ENCODE measurements around the gene CADM3.
A peak's percentile ranks its signal among the peaks of the same experiment; 100 is the strongest.

The CADM3 gene

GRCh38 chr1:159172614-159173291 lies 1.3 kb downstream of the CADM3 start:
- DNase-seq = peak in 28 of 51 donors; percentile 6 to 69 (median 31)

DNA sequence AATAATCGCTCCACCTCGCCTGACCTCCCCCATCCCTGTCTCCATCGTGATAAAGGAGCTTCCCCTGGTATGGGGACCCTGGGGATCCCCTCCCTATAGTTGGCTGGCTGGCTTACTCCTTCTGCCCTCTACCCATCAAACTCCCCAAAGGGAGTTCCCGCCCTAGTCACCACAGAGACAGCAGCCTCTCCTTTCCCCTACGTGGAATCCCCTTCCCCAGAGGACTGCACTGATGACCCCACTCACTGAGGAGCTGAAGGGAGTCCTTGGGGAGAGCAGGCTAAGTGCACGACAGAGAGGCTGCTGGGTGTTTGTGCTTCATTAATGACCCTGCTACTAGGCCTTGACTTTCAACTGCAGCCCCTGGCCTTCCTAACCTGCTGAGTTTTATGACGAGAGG lies 1.9 kb downstream of the CADM3 start:
- DNase-seq = no peak

DNA sequence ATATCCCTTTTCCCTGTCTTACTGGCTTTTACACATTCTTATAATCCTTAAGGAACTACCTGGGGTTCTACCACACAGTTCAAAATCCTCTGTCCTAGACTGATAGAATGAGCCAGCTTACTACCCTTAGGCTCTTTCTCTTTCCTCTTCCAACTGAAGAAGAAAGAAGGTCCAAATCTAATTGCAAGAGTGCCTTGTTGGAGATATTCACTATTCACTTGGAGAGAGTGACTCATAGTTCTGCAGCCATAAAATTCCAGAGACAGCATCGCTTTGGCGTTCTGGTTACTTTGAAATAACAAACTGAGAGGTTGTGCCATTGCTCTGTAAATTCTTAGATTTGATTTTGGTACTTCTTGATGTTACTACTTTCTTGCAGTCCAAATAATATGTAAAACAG lies 4.2 kb downstream of the CADM3 start:
- no peak for DNase-seq

DNA sequence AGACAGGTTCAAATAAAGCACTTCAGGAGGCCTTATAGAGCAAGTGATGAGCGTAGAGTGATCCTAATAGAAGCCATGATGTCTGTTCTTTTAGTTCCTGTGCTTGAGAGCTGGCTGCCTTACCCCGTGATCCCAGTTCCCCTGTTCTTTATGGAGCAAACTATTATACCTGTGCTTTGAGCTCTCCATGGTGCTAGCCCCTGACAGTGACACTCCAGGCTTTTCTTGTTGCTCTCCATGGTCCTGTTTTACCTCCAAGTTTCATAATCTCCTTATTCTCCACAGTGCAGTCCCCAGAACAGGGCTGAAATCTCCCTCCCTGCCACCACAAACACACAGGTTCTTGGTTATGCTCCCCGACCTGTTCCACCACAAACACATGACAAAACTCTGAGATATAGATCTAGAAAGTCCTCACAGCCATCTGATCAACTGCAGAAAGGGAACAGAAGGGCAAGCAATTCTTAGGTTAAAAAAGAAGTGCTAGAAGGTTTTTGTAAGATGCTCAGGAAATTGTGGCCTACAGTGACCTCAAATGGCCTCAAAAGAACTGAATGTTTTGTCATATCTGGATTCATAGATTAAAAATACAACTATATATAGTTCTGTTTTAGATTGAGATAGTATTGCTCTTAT lies 6.0 kb downstream of the CADM3 start:
- DNase-seq = no peak

DNA sequence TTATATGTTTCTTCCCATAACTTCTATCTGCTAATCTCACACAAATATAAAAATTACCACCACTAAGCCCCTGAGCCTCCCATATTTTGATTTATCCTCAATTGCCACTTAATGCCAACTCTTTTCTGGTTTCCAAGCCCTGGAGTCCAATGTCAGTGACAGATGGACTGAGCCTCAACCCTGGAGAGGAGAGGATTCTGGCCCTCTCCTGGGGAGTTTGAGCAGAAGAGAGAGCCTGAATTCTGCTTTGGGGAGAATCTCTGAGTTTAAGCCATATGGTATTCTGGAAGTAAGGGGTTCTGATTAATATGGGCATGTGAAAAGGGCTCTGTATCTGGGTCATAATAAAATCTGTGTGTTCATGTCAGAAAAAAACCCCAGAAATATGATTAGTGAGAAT lies 8.5 kb downstream of the CADM3 start:
- DNase-seq = no peak

DNA sequence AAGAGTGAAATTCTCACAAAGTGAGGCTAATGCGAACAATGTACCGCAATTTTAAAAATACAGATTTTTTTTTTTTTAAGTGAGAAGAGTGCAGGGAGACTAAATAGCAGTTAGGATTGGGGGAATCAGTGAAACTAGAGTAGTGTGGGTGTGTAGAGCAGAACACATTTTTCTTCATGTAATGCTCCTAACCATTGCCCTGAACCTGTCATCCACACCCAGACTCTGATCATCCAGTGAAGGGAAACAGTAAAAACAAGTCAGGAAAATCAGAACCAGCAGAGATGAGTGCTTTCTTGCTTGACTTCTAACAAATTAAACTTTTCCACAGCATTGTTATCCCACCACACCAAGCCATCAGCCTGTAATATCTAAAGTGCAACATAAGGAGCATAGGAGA lies 9.1 kb downstream of the CADM3 start:
- no peak for DNase-seq

DNA sequence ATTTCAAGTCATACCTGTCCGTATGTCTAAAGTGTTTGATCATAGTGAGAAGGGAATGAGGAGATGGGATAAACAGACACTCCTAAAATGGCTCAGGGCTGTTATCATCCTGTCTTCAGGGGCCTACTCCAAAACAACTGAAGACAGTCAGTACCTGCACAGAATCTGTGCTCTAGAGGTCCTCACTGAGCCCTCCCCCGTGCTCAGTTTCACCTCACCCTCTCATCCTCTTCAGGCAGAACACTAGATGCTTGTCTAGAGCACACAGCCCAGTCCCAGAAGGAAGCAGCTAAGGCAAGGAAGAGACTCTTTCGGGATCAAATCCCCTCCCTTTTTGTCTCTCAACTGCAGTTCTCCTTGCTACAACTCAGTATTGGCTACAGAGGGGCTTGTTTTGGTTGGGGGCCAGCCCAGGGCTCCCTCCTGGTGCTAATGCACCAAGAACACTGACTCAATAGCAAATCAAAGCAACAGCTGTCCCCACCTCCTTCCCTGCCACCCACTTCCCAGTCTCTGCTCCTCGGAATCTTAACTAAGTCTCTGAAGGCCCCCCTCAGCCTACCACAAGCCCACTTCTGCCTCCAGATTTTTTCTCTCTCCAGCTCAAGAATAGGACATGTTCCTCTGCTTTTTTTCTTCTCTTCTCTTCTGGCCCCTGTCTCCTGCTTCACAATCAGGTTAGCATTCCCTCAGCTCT lies 10.1 kb downstream of the CADM3 start:
- DNase-seq = peak in 1 of 51 donors; percentile 34

DNA sequence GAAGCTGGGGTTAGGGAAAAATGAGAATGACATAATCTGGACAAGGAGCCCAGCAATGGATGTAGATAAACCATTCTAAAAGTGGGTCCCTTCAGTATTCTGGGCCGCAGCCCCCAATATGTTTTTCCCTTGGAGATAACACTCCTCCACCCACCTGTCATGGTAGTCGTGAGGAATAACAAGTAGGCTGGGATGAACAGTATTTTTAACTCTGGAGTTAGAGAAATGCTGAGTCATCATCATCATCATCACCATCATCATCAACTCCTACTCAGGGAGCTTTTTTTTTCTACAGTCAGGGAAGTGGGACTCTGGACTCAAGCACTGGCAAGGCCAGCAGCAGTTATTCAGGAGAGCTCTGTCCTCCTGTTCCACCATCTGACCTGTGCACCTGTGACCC lies 12.8 kb downstream of the CADM3 start:
- DNase-seq = no peak

GRCh38 chr1:159185121-159185520 lies 13.7 kb downstream of the CADM3 start:
- no peak for DNase-seq

DNA sequence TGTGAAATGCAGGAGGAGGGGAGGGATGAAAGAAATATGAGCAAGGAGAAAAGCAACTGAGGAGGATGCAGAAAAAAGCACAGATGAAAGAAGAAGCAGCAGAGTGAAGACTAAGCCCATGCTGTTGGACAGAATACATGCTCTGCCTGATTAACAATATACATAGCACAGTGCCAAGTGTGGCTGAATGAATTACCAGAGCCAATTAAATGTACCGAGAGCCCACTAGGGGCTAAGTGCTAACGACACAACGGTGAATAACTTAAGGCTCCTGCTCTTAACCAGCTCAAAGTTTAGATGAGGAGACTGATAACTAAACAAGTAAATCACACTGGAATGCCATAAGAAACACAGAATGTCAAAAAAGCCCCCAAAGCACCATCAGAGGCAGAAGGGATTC lies 15.6 kb downstream of the CADM3 start:
- DNase-seq = no peak

DNA sequence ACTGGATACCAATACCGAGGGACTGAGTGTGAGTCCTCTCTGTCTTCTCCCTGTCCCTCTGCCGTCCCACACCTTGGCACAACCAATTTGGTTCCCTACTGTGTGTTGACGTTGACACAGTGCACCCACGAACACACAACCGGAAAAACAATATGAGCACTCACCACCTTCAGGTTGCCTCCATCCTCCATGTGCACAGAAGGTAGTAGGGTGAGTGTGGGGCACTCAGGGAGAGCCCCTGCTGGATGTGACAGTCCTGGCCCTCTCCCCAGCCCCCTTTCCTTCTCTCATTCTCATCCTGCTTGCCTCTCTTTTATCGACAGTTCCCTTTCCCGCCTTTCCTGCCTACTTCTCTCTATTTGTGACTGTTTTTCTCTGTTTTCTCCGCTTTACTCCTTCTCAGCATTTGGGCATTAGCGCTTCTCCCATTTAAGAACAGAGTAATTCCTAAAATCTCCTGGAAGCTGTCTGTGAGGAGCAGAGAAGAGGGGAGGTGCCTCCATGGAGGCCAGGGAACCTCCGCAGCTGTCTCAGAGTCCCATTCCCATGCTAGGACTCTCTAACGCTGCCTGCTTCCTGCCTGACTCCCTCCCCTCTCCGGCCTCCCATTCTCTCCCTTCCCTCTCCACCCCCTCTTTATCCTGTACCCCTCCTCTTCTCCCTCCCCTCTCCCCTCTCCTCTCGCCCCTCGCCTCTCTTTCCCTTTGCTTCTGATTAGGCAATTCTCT lies 16.4 kb downstream of the CADM3 start:
- DNase-seq = no peak

- peak in 37 of 51 donors; percentile 6 to 75 (median 43) for DNase-seq
Measured at GRCh38 chr1:159188375-159188788, 17.0 kb downstream of the CADM3 start.

DNA sequence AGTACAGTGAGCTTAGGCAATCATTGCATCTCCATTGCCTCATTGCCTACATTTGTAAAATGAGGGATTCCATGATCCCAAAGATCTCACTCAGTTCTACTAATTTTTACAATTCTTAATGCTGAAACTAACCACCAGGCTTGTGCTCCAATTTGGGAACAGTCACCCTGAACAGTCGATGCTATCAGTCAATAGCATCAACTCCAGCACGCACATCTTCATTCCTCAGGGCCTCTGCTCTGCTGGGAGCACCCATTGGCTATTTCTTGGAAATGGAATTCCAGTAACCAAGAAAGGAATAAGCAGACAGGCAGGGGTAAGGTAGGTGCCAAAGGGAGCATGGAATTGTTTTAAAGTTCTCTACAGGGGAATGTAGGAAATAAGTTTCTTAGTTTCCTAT lies 19.0 kb downstream of the CADM3 start:
- no peak for DNase-seq

- DNase-seq = no peak
Measured at GRCh38 chr1:159196543-159196942, 25.1 kb downstream of the CADM3 start.

GRCh38 chr1:159197561-159198557 lies 26.4 kb downstream of the CADM3 start:
- peak in 42 of 51 donors; percentile 6 to 79 (median 46) for DNase-seq

DNA sequence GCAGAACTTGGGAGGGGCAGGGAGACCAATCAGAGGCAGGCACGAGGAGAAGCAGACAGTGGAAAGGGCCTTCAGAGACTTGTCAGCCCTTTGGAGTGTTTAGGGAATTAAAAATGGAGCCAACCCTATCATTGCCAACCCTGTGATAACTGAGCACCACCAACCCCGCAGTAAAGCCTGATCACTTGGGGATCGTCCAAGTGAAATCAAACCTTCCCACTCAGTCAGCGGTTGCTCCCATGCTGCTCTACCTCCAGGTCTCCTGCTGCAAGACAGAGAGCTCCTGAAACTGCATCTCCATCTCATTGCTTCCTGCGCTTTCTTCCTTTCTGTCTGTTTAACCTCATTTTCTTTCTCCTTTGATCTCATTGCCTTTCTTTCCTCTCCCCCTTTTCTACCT lies 28.5 kb downstream of the CADM3 start:
- DNase-seq = no peak

DNA sequence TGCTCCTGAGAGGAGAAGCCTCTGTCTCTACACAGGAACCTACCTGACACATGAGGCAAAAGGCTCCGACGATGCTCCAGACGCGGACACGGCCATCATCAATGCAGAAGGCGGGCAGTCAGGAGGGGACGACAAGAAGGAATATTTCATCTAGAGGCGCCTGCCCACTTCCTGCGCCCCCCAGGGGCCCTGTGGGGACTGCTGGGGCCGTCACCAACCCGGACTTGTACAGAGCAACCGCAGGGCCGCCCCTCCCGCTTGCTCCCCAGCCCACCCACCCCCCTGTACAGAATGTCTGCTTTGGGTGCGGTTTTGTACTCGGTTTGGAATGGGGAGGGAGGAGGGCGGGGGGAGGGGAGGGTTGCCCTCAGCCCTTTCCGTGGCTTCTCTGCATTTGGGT lies 29.4 kb downstream of the CADM3 start:
- DNase-seq = no peak

DNA sequence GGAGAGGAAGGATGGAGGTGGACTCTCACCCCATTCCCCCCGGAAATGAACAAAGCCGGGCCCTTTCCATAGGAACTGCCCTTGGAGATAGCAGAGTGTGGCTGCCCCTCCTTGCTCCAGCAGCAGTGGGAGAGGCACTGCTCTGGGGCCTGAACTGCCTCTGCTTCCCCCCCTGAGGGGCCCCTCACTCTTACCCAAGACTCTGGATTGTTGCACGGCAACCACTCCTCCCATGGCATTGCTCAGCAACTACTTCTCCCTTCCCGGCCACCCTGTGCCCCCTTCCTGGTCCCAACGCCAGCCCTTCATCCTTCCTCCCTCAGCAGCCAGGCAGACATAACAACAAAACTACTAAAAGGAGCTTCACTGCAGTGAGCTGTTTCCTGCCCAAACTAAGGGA lies 30.2 kb downstream of the CADM3 start:
- DNase-seq = no peak

DNA sequence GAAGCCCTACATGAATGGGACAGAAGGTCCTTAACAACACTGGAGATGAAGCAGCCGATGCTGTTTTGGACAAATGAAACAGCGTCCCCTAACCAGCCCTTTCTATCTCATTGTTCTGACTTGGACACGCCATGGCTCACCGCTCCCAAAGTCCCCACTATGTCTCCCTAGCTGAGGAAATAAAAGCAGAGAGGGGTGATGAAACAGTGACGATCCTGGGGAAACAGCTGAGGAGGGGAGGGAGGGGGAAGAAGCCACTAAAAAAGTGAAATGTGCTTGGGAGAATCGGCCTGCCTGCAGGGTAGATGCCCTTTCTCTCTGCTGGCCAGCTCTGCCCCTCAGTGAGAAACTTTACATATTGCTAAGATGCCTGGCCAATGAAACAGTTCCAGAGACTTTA lies 32.2 kb downstream of the CADM3 start:
- DNase-seq = no peak

DNA sequence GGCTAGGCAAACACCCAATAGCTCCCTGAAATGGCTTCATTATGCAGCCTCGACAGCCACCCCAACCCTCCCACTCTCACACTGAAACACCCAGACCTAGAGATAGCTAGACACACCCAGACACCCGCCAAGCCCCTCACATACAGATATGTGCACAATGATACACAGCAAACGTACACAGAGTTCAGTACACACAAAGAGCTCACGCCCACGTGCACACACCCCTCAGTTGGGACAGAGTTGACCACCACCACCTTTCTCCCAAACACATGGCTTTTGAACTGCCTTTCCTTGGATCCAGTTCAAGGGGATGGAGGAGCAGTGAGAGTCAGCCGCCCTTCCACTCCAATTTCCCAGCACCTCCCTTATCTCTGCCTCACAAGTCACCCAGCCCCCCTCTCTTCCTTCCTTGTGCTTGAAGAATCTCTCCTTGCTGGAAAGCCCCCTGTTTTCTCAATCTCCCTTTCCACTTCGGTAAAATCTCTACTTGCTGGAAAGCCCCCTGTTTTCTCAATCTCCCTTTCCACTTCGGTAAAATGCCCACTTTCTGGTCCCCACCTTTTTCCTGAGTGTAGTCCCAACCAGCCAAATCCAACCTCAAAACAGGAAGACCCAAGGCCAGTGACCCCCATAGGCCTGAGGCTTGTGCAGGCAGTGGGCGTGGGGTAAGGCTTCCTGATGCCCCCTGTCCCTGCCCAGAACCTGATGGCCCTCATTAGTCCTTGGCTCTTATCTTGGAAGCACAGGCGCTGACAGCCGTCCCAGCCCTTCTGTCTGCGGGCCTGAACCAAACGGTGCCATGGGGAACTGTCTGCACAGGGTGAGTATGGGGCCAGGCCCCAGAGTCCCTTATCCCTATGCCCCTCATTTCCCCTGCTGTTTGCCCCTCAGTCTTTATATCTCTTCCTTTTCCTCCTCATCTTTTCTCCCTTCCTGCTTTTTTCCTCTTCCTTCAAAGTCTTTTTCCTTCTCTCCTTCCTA lies 33.0 kb downstream of the CADM3 start, which contains the start of gene ACKR1:
Gene ACKR1 (plus strand): TSS at position 715 of the 981 bp plus-strand sequence. CDS start 85 bp downstream, at position 800.
- no peak for DNase-seq
